Endothelial cell of umbilical vein (primary cell): Measurements from ENCODE around the gene CADPS. TPM values are rescaled to one million over a fixed set of nuclear protein-coding genes. Genes with fewer than 3 reads are reported as not detected.

Experiments
- BruUV-seq: library from RNA; stranded (reverse); fragments of 400-500 nt; replicated peaks from 2 replicates; lab custom pipeline; 2021; lab: Mats Ljungman, UMichigan
- CTCF ChIA-PET: fragments of 300-600, 350-600 bp; sonication (Branson Sonifier 250); formaldehyde crosslinking; loops from one replicate; lab custom pipeline; 2021; ENCODE audit warnings: antibody characterized with exemption, inconsistent platforms; lab: Charles Lee
- POLR2A ChIA-PET: fragments of 300-600, 350-600 bp; sonication (Branson Sonifier 250); formaldehyde crosslinking; loops from one replicate; lab custom pipeline; 2021; ENCODE audit warnings: antibody characterized with exemption, inconsistent platforms; lab: Charles Lee
- DNase-seq: peaks from one replicate; pipeline ENCODE4 v3.0.0-alpha.2; 2011; ENCODE audit warnings: low read depth, low spot score
- FAIRE-seq: peaks from 2 replicates; lab custom pipeline; 2011; peaks lifted over from hg19 to GRCh38; lab: Jason Lieb, UNC
- H2AFZ ChIP-seq: 2 replicates; pipeline ENCODE4 v1.6.0; 2012; ENCODE audit warnings: low read depth, low read length, control low read depth, inconsistent platforms
- H3K27ac ChIP-seq: 2 replicates; pipeline ENCODE4 v1.5.1; 2011; ENCODE audit warnings: low read depth, mild to moderate bottlenecking, control low read depth, low read length, moderate library complexity; ENCODE audit not compliant: insufficient read depth
- H3K27me3 ChIP-seq, 2 experiments: 2 replicates each; pipeline versions ENCODE4 v1.6.0 to v1.6.1; 2011; ENCODE audit warnings: low read length in 2 of 2, mixed read lengths in 1 of 2; ENCODE audit not compliant: control insufficient read depth in 2 of 2, insufficient read depth in 2 of 2
- H3K36me3 ChIP-seq, 2 experiments: 2 replicates in 1 of 2; 3 replicates in 1 of 2; pipeline ENCODE4 v1.5.1; 2011; ENCODE audit warnings: low read length in 2 of 2, mild to moderate bottlenecking in 1 of 2, moderate library complexity in 1 of 2; ENCODE audit not compliant: control insufficient read depth in 2 of 2, insufficient read depth in 2 of 2; ENCODE audit errors: extremely low read depth in 1 of 2
- H3K4me1 ChIP-seq: 3 replicates; pipeline ENCODE4 v1.5.1; 2011; ENCODE audit warnings: mild to moderate bottlenecking, low read length; ENCODE audit not compliant: control insufficient read depth, insufficient read depth; ENCODE audit errors: extremely low read depth
- H3K4me2 ChIP-seq: 2 replicates; pipeline ENCODE4 v1.6.1; 2011; ENCODE audit warnings: low read length, control low read depth, mixed read lengths; ENCODE audit not compliant: insufficient read depth
- H3K4me3 ChIP-seq, 3 experiments: fragments of 200-600 bp in 1 of 3; sonication (generic), shearing (Covaris generic) in 1 of 3; replicated peaks in 1 of 3; 2 replicates each; pipeline ENCODE4 v1.5.1; 2011 to 2016; ENCODE audit warnings: control low read depth in 3 of 3, low read length in 3 of 3, mild to moderate bottlenecking in 2 of 3, inconsistent platforms in 1 of 3, low read depth in 1 of 3, moderate library complexity in 1 of 3; ENCODE audit not compliant: insufficient read depth in 1 of 3
- H3K79me2 ChIP-seq: 2 replicates; pipeline ENCODE4 v1.6.0; 2012; ENCODE audit warnings: low read length, inconsistent platforms; ENCODE audit not compliant: control insufficient read depth, insufficient read depth
- H3K9ac ChIP-seq: replicated peaks from 2 replicates; pipeline ENCODE3; 2011; ENCODE audit warnings: low read length, control low read depth; ENCODE audit not compliant: insufficient read depth; ENCODE audit errors: extremely low read depth
- H3K9me1 ChIP-seq: replicated peaks from 3 replicates; pipeline ENCODE4 v1.6.0; 2011; ENCODE audit warnings: mild to moderate bottlenecking, low read length; ENCODE audit not compliant: control insufficient read depth, insufficient read depth; ENCODE audit errors: extremely low read depth
- H3K9me3 ChIP-seq: replicated peaks from 2 replicates; pipeline ENCODE4 v1.5.1; 2012; ENCODE audit warnings: low read length, inconsistent platforms; ENCODE audit not compliant: control insufficient read depth, insufficient read depth
- H4K20me1 ChIP-seq: replicated peaks from 2 replicates; pipeline ENCODE3; 2011; ENCODE audit warnings: mild to moderate bottlenecking, low read length; ENCODE audit not compliant: control insufficient read depth, insufficient read depth; ENCODE audit errors: extremely low read depth
- CTCF ChIP-seq, 2 donors: IDR thresholded peaks; 1 replicate in 1 of 2; 2 replicates in 1 of 2; pipeline ENCODE4 v1.5.1; 2011; ENCODE audit warnings: low read length in 2 of 2, mild to moderate bottlenecking in 2 of 2, moderate library complexity in 2 of 2, control low read depth in 1 of 2, inconsistent platforms in 1 of 2, low read depth in 1 of 2; ENCODE audit not compliant: insufficient read depth in 1 of 2; ENCODE audit errors: extremely low read depth in 1 of 2
- EZH2 ChIP-seq: IDR thresholded peaks from 2 replicates; pipeline ENCODE4 v1.6.1; 2012; ENCODE audit warnings: borderline replicate concordance, low read depth, mild to moderate bottlenecking, moderate library complexity, low read length, inconsistent platforms; ENCODE audit not compliant: severe bottlenecking
- FOS ChIP-seq: IDR thresholded peaks from 2 replicates; pipeline ENCODE4 v1.6.1; 2011; ENCODE audit warnings: mild to moderate bottlenecking, low read length, moderate library complexity, borderline replicate concordance; ENCODE audit not compliant: insufficient read depth
- GATA2 ChIP-seq: IDR thresholded peaks from 2 replicates; pipeline ENCODE4 v1.7.0; 2011; ENCODE audit warnings: low read depth, mild to moderate bottlenecking, moderate library complexity, mixed read lengths, low read length; ENCODE audit not compliant: insufficient read length, insufficient read depth
- JUN ChIP-seq: IDR thresholded peaks from 2 replicates; pipeline ENCODE4 v1.6.1; 2011; ENCODE audit warnings: borderline replicate concordance, low read depth; ENCODE audit not compliant: insufficient read length, insufficient read depth
- MAX ChIP-seq: IDR thresholded peaks from 2 replicates; pipeline ENCODE4 v1.6.1; 2011; ENCODE audit not compliant: insufficient read depth, insufficient read length
- MYC ChIP-seq: IDR thresholded peaks from one replicate; pipeline ENCODE4 v1.6.1; 2011; ENCODE audit warnings: mild to moderate bottlenecking, low read depth, low read length
- POLR2A ChIP-seq: IDR thresholded peaks from 2 replicates; pipeline ENCODE4 v1.6.1; 2012; ENCODE audit warnings: low read depth, mild to moderate bottlenecking, control low read depth, low read length
- POLR2AphosphoS5 ChIP-seq: IDR thresholded peaks from 2 replicates; pipeline ENCODE4 v1.6.1; 2012; ENCODE audit warnings: low read depth, mild to moderate bottlenecking, control low read depth, low read length, moderate library complexity; ENCODE audit not compliant: insufficient read depth
- dilution Hi-C: fragments of 300-500 bp; cut with MboI; formaldehyde crosslinking; loops from one replicate; pipeline ENCODE4 v1.15.0; 2019; ENCODE audit warnings: low sequenced_read_pairs; ENCODE audit not compliant: extremely low pct_ligation_motif_present
- intact Hi-C: fragments of 100-400 bp; cut with micrococcal nuclease; formaldehyde crosslinking; loops from one replicate; pipeline ENCODE4 v1.10.0; 2022
- polyA plus RNA-seq, 4 experiments: library from polyadenylated mRNA; depleted of rRNA in 3 of 4; stranded (reverse) in 3 of 4; unstranded in 1 of 4; fragments of >200 nt; gene quantifications; 2 replicates each; pipeline versions ENCODE4 v1.2.1 to v1.2.3, GENCODE V29; 2011 to 2012; ENCODE audit warnings: missing spikeins in 1 of 4
- total RNA-seq: library from RNA; stranded (reverse); gene quantifications from 2 replicates; pipeline ENCODE4 v1.2.3, GENCODE V29; 2021

CADPS gene
- total and polyA plus RNA-seq, 2 donors (not counting 3 experiments of a cell fraction or from before 2014, with no cell fraction given) = not detected

GRCh38 chr3:62688812-62689211, 186.4 kb downstream of the CADPS start:
- Histone ChIP-seq H3K27me3 (peaks cover 0 to 2% of the 10 kb centered on the region in 2 experiments), H2AFZ (no peak overlapping the region), H4K20me1 (no peaks in the 10 kb centered on the region), H3K4me3 (no peak overlapping the region), H3K79me2 (no peaks in the 10 kb centered on the region), H3K4me1 (no peaks in the 10 kb centered on the region), H3K4me2 (no peak overlapping the region), H3K9me3 (no peaks in the 10 kb centered on the region), H3K27ac (no peak overlapping the region), H3K36me3 (no peaks in the 10 kb centered on the region), H3K9ac (no peak overlapping the region), H3K9me1 (no peaks in the 10 kb centered on the region)
- ChIA-PET CTCF (no interaction called here), POLR2A (no interaction called here)
- intact Hi-C loops (no loop called here), dilution Hi-C loops (no loop called here)
- TF ChIP-seq FOS (no peak), POLR2AphosphoS5 (no peak), MYC (no peak), POLR2A (no peak)
- no TSS peak for BruUV-seq
- DNase-seq (no peak), FAIRE-seq (no peak)

GRCh38 chr3:62688050-62688449, 187.2 kb downstream of the CADPS start:
- H3K4me1 ChIP-seq = no peaks in the 10 kb centered on the region
- no peak overlapping the region for H3K9ac ChIP-seq
- no peak for DNase-seq
- H3K36me3 ChIP-seq = no peaks in the 10 kb centered on the region
- ChIA-PET CTCF (interaction anchor here (0.6 kb wide), 1 partner anchor 179 kb away, joined by 3 read pairs; no protein-coding TSS in a partner anchor), POLR2A (no interaction called here)
- peaks cover 0 to 2% of the 10 kb centered on the region in 2 experiments for H3K27me3 ChIP-seq
- H2AFZ ChIP-seq = no peak overlapping the region
- no peaks in the 10 kb centered on the region for H3K9me3 ChIP-seq
- TF ChIP-seq FOS (no peak), POLR2AphosphoS5 (no peak), POLR2A (no peak), CTCF (IDR thresholded peaks at IDR 0.05; ENCODE audit: extremely low read depth in 1 of 2, insufficient read depth in 1 of 2, low read depth in 1 of 2, low read length in 2 of 2) (no peak), JUN (no peak), MAX (no peak), GATA2 (no peak), MYC (no peak), EZH2 (no peak)
- intact Hi-C loops (no loop called here), dilution Hi-C loops (no loop called here)
- no peak overlapping the region for H3K27ac ChIP-seq
- H3K79me2 ChIP-seq = no peaks in the 10 kb centered on the region
- BruUV-seq = no TSS peak
- H3K9me1 ChIP-seq = no peaks in the 10 kb centered on the region
- H3K4me2 ChIP-seq = no peak overlapping the region
- FAIRE-seq = no peak
- H3K4me3 ChIP-seq = no peak overlapping the region
- no peaks in the 10 kb centered on the region for H4K20me1 ChIP-seq
